HG02970 (cell line): ENCODE data around the gene PKMYT1.
A peak's percentile ranks its signal among the peaks of the same experiment; 100 is the strongest.

Experiments
- ATAC-seq: cut with Tn5 transposase; IDR thresholded peaks from one replicate; pipeline ENCODE4 v1.9.1; 2021; ENCODE audit warnings: mild to moderate bottlenecking, moderate library complexity, moderate number of reproducible peaks; ENCODE audit not compliant: unreplicated experiment, low FRiP score

PKMYT1 gene

GRCh38 chr16:2980227-2981176 is at the start of gene PKMYT1:
PKMYT1 (minus strand) TSS chr16:2980446; CDS start chr16:2979657, 789 bp downstream.
- ATAC-seq: peak; percentile 82

GRCh38 chr16:3029491-3030221 is 49.4 kb upstream of the PKMYT1 start:
- ATAC-seq: no peak

DNA sequence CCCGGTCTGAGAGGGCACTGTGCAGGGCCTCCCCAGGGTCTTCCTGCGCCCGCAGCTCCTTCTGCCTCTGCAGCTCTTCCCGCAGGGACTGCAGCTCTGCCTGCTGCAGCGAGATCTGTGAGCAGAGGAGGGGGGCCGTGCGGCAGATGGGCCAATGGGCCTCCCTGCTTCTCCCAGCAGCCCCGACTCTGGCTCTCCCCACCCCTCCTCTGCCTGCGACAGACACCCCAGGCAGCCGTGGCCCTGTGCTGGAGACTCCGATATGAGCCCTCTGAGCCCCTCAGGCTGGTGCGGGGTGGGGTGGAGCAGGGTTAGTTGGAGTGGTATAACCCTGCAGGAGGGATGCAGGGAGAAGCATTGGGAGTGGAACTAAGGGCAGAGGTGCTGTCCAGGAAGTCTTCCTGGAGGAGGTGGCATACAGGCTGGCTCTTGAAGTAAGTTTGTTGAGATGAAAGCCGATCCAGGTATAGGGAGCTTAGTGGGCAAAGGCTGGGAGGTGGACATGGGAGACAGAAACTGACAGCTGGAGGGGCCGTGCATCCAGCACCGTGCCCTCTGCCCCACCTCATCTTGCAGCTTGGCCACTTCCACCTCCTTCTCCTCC is 48.6 kb upstream of the PKMYT1 start:
- no peak for ATAC-seq

DNA sequence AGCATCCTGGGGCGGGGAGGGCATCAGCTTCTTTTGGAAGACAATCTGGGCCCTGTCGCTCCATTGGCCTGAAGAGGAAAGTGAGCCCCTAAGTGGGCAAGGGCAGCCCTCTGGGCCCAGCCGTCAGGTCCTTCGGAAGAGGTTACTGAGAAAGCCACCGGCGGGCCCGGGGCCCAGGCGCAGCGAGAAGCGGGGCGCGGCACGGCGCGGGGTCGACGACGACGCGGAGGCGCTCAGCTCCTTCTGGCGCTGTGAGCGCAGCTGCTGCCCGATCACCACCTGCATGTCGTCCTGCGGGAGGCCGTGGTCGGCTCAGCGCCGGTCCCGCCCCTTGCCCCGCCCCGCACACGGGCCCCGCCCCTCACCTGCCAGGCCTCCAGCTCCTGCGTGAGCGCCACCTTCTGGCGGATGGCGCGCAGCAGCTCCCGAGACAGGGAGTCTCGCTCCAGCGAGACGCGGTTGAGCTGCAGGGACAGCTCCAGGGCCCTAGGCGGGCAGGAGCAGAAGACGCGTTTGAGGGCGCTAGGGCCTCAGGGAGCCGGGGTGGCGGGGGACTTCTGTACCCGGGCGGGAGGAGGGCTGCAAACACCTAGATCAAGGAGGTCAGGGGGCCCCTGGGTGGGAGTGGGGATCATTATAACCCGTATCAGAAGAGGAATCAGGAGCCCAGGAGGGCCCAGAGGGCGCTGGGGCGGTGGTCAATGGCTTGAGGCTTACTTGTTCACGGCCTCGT is 47.9 kb upstream of the PKMYT1 start:
- ATAC-seq: no peak

GRCh38 chr16:3027489-3027795 is 47.2 kb upstream of the PKMYT1 start:
- no peak for ATAC-seq

DNA sequence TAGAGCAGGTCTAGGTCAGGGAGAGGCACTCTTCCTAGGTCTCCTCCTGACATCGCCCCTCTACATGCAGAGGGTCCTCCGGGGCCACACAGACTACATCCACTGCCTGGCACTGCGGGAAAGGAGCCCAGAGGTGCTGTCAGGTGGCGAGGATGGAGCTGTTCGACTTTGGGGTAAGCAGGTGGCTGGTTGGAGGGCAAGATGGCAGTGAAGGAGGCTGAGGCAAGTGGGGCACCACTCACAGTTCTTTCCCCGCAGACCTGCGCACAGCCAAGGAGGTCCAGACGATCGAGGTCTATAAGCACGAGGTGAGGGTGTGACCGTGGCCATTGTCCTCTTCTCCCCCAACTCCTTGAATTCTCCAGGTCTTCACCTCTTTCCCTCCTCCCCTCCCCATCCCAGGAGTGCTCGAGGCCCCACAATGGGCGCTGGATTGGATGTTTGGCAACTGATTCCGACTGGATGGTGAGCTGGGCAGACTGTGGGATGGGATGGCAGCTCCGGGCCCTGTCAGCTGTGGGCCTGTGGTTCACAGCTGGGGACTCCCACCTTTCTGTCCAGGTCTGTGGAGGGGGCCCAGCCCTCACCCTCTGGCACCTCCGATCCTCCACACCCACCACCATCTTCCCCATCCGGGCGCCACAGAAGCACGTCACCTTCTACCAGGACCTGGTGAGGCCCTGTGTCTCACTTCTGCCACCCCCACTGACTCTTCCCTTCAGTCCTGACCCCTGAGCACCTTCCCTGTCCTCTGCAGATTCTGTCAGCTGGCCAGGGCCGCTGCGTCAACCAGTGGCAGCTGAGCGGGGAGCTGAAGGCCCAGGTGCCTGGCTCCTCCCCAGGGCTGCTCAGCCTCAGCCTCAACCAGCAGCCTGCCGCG is 46.6 kb upstream of the PKMYT1 start:
- ATAC-seq: no peak

GRCh38 chr16:3026003-3026378 is 45.7 kb upstream of the PKMYT1 start:
- ATAC-seq: no peak

- ATAC-seq: no peak
These were observed 45.1 kb upstream of the PKMYT1 start for GRCh38 chr16:3025032-3026002.

- ATAC-seq: peak; percentile 62
These were observed 43.6 kb upstream of the PKMYT1 start, which contains the start of the genes HCFC1R1 and THOC6 for GRCh38 chr16:3023669-3024478. HCFC1R1 (minus strand) TSS chr16:3023942; CDS start chr16:3023941, 1 bp downstream. THOC6 (plus strand) TSS chr16:3024035; CDS start chr16:3024327, 292 bp downstream.

DNA sequence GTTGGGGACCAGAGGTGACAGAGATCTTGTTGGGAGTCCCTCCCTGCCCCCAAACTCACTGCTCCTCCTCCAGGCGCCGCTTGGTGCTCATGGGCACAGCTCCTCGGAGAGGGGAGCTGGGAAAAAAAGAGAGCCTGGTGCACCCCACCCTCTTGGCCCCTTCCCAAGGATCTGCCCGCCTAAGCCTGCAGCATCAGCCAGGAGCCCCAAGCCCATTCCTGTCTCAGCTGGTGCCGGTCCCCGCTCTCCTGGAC is 43.1 kb upstream of the PKMYT1 start:
- ATAC-seq: no peak

- no peak for ATAC-seq
These were observed 42.6 kb upstream of the PKMYT1 start for GRCh38 chr16:3022684-3023414.

DNA sequence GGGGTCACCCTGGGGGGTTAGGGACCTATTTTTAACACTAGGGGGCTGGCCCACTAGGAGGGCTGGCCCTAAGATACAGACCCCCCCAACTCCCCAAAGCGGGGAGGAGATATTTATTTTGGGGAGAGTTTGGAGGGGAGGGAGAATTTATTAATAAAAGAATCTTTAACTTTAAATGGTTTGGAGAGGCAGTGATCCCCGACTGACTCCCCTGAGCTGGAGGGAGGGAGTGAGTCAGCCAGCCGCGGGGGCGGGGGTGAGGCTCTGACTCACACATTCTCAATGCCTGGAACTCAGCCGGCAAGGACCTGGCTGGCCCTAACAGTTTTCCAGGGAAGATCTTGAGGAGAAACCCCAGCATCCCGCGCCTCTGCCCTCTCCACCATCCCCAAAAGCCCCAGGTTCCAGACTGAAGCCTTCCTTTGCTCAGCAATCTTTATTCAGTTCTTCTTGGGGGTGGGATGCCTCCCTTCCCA is 42.0 kb upstream of the PKMYT1 start:
- no peak for ATAC-seq

DNA sequence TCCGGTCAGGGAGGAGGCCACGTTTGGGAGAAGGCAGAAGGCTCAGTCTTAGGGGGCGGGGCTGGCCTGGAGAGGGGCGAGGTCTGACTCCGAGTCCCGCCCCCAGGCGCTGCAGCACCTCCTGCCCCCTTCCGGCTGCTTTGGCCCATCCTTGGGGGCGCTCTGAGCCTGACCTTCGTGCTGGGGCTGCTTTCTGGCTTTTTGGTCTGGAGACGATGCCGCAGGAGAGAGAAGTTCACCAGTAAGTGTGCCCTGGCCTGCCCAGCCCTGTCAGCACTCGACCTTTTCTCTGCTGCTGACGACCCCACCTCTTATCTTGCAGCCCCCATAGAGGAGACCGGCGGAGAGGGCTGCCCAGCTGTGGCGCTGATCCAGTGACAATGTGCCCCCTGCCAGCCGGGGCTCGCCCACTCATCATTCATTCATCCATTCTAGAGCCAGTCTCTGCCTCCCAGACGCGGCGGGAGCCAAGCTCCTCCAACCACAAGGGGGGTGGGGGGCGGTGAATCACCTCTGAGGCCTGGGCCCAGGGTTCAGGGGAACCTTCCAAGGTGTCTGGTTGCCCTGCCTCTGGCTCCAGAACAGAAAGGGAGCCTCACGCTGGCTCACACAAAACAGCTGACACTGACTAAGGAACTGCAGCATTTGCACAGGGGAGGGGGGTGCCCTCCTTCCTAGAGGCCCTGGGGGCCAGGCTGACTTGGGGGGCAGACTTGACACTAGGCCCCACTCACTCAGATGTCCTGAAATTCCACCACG is 41.4 kb upstream of the PKMYT1 start:
- peak; percentile 22 for ATAC-seq

DNA sequence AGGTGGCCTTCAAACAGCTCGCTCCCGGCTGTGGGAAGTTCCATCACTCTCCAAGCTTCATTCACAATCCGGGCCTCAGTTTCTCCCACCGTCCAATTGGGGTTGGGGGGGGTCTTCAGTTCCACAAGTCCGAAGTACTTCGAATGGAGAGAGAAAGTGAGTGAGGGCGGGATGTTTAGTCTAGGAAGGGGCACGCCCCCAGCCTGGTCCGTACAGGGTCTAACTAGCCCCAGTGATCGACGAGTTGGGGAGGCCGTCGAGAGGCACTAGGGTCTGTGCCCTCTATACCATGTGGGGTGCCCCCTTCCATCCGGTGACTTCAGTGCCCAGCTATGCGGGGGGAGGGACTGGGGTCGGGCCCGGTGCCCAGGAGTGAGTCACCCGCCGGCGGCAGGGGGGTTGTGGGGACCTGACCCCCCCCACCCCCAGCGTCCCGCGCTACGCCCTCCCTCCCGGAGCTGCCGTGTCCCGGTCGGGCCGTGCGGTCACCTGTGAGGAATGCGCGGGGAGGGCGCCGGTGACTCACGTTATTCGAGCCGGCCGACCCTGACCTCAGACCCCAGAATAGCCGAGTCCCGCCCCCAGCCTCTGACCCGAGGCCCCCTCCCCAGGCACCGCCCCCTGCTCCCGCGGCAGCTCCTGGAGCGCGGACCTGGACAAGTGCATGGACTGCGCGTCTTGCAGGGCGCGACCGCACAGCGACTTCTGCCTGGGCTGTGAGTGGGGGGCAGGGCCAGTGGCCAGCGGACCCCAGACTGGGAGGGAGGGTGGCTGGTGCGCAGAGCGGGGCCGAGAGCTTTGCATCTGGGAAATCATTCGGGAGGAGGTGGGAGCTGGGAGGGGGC is 40.6 kb upstream of the PKMYT1 start:
- peak; percentile 3 for ATAC-seq

DNA sequence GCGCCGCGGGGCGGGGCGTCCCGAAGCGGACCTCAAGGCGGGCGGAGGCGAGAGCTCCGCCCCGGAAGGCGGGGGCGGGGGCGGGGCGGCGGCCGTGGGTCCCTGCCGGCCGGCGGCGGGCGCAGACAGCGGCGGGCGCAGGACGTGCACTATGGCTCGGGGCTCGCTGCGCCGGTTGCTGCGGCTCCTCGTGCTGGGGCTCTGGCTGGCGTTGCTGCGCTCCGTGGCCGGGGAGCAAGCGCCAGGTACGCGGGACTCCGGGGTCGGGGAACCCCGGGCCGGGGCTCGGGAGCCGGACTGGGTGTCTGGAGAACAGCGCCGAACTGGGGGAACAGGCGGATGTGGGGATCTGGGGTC is 40.0 kb upstream of the PKMYT1 start, which contains the start of gene TNFRSF12A:
TNFRSF12A (plus strand) TSS at position 122 of the 357 bp plus-strand sequence; CDS start at position 152, 30 bp downstream.
- no peak for ATAC-seq
